SK-N-MC (cell line): ENCODE results near the gene OTC.

Source experiments
- EZH2 ChIP-seq: fragments of 200-600 bp; sonication (generic); IDR thresholded peaks from one replicate; pipeline ENCODE4 v1.6.1; 2017; ENCODE audit warnings: antibody characterized with exemption
- FOXP2 ChIP-seq: optimal IDR thresholded peaks from 2 replicates; pipeline ENCODE3; 2011; ENCODE audit warnings: mild to moderate bottlenecking, moderate library complexity; ENCODE audit not compliant: insufficient read depth; ENCODE audit errors: extremely low read length, control extremely low read depth
- POLR2AphosphoS5 ChIP-seq: IDR thresholded peaks from 2 replicates; pipeline ENCODE4 v1.6.1; 2012; ENCODE audit warnings: mild to moderate bottlenecking, low read depth, low read length, borderline replicate concordance

DNA sequence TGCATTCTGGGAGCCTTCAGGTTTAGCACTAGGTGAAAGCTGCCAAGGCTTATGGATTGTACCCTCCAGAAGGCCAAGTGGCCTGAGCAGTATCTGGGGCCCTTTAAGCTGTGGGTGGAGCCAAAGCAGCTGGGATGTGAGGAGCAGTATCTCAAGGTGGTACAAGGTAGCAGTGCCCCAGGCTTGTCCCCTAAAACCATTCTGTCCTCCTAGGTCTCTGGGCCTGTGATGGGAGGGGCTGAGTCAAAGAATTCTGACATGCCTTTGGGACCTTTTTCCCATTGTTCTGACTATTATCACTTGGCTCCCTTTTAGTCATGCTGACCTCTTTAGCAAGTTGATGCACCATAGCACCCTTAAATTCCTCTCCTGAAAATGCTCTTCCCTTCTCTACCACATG, 109.9 kb downstream of the OTC start:
- TF ChIP-seq EZH2 (no peak), POLR2AphosphoS5 (no peak), FOXP2 (no peak)
